ENCODE data around the gene PPT1.

PPT1 gene

GRCh38 chr1:40096977-40097782 is at the start of gene PPT1:
Gene PPT1 (minus strand): TSS chr1:40097252. CDS start chr1:40097238, 14 bp downstream.
- peak; percentile 54 to 63 for DNase-seq (ENCODE audit: low read depth in 1 of 2, low spot score in 1 of 2)

DNA sequence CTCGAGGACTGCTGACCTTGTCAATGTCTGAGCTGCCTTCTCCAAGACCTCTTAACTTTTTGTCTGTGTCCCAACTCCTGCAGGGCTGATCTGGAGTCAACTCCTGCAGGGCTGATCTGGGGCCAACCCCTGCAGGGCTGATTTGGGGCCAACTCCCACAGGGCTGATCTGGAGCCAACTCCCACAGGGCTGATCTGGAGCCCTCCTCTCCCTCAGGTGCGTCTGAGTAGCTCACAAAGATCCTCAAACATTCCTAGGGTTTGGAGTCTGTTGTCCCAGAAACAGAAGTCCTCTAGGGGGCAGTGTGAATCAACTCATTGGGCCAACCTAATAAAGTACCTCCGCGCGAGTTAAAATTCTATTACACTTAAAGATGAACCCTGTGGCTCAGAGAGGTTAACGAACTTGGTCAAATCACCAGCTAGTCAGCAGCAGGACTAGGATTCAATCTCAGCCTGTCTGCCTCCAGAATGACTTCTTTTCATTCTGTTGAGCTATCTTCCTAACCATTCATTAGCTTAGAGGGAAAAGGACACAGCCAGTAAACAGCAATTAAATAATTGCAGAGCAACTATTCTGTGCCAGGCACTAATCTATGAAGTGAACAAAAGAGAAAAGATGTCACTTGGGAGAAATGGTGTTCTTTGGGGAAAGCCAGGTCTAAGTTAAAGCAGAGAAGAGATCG is 47.0 kb upstream of the PPT1 start:
- peak in 1 of 2 donors; percentile 12 for DNase-seq (ENCODE audit: low read depth in 1 of 2, low spot score in 1 of 2)

GRCh38 chr1:40141878-40142535 is 45.0 kb upstream of the PPT1 start:
- no peak for DNase-seq (ENCODE audit: low read depth in 1 of 2, low spot score in 1 of 2)

DNA sequence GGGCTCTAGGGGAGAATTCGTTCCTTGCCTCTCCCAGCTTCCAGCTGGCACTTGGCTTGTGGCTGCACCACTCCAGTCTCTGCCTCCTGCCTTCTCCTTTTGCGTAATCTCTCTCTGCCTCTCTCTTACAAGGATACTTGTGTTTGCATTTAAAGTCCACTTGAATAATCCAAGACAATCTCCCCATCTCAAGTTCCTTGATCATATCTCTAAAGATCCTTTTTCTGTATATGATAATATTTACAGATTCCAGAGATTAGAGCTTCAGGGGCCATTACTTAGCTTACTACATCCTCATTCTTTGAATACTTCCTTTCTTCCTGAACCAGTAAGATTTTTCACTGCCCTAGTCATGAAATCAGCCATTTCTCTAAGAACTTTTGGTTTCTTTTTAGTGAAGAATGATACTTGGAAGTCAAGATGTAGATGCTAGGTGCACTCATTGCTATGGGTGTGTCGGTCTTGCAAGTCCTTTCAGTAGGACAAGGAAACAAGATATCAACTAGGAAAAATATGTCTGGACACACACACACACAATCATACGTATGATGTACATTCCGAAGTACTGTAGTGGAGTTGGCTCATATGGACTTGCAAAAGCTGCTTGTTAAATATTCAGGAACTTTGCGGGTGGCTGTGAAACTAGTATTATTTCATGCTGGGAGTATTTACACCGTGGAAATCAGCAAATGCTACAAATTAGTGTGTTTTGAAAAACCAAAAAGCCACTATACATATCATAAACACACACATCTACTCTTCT is 43.3 kb upstream of the PPT1 start:
- no peak for DNase-seq (ENCODE audit: low read depth in 1 of 2, low spot score in 1 of 2)

- no peak for DNase-seq (ENCODE audit: low read depth in 1 of 2, low spot score in 1 of 2)
Measured at GRCh38 chr1:40133839-40134238, 36.8 kb upstream of the PPT1 start.

DNA sequence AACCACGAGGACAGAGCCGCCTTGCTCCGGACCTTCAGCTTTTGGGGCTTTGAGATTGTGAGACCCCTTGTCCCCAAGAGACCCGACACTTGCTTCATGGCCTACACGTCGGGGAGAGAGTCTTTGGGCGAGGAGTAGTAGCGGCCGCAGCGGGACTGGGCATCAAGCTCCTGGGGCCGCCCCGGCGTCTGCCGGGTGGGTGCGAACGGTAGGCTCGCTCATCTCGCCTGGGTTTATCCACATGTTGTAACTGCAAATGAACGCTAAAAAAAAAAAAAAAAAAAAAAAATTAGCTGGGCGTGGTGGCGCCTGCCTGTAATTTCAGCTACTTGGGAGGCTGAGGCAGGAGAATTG is 36.2 kb upstream of the PPT1 start:
- no peak for DNase-seq (ENCODE audit: low read depth in 1 of 2, low spot score in 1 of 2)

- no peak for DNase-seq (ENCODE audit: low read depth in 1 of 2, low spot score in 1 of 2)
Measured at GRCh38 chr1:40132383-40133311, 35.6 kb upstream of the PPT1 start.

- no peak for DNase-seq (ENCODE audit: low read depth in 1 of 2, low spot score in 1 of 2)
Measured at GRCh38 chr1:40130892-40131291, 33.8 kb upstream of the PPT1 start.

- no peak for DNase-seq (ENCODE audit: low read depth in 1 of 2, low spot score in 1 of 2)
Measured at GRCh38 chr1:40122855-40123254, 25.8 kb upstream of the PPT1 start.

GRCh38 chr1:40120128-40120527 is 23.1 kb upstream of the PPT1 start:
- DNase-seq (ENCODE audit: low read depth in 1 of 2, low spot score in 1 of 2), result no peak

- no peak for DNase-seq (ENCODE audit: low read depth in 1 of 2, low spot score in 1 of 2)
Measured at GRCh38 chr1:40114400-40114799, 17.3 kb upstream of the PPT1 start.

DNA sequence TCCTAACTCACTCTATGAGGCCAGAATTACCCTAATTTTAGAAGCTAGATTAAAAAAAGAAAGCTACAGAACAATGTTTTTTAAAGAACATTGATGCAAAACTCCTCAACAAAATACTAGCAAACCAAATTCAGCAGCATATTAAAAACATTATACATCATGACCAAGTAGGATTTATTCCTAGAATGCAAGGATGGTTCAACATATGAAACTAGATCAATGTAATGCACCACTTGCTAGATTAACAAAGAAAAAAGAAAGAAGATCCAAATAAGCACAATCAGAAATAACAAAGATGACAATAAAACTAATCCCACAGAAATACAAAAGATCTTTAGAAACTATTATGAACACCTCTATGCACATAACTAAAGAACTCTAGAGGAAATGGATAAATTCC is 13.3 kb upstream of the PPT1 start:
- no peak for DNase-seq (ENCODE audit: low read depth in 1 of 2, low spot score in 1 of 2)

GRCh38 chr1:40107290-40107959 is 10.4 kb upstream of the PPT1 start:
- no peak for DNase-seq (ENCODE audit: low read depth in 1 of 2, low spot score in 1 of 2)

GRCh38 chr1:40105028-40105427 is 8.0 kb upstream of the PPT1 start:
- DNase-seq (ENCODE audit: low read depth in 1 of 2, low spot score in 1 of 2), result no peak

- DNase-seq (ENCODE audit: low read depth in 1 of 2, low spot score in 1 of 2), result no peak
Measured at GRCh38 chr1:40102896-40103295, 5.8 kb upstream of the PPT1 start.

- DNase-seq (ENCODE audit: low read depth in 1 of 2, low spot score in 1 of 2), result no peak
Measured at GRCh38 chr1:40102038-40102437, 5.0 kb upstream of the PPT1 start.

DNA sequence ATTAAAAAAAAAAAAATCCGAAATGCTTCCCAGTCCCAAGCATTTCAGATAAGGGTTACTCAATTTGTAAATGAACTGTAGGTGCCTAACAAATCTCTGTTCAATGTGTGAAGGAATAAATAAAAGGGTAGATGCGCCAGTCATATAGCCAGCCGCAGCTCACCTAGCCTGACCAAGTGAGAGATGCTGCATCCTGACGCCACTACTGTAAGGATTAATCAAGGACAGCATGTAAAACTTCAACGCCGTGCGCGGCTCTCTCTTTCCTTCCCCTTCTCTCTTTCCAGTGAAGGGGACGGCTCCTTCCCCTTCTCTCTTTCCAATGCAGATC is 441 bp downstream of the PPT1 start:
- no peak for DNase-seq (ENCODE audit: low read depth in 1 of 2, low spot score in 1 of 2)

- DNase-seq (ENCODE audit: low read depth in 1 of 2, low spot score in 1 of 2), result no peak
Measured at GRCh38 chr1:40095806-40096205, 1.2 kb downstream of the PPT1 start.

- no peak for DNase-seq (ENCODE audit: low read depth in 1 of 2, low spot score in 1 of 2)
Measured at GRCh38 chr1:40094466-40095110, 2.5 kb downstream of the PPT1 start.

Data from stimulated activated CD4-positive, alpha-beta T cell treated with anti-CD3 and anti-CD28 coated beads, Interleukin-15, amount 100 ng/mL, for 1 hour (primary cell).